HG02938 (cell line): Measurements from ENCODE around the gene USH1G.
"Not testable (repeated sequence)": the region's sequence is repeated elsewhere in the genome, so short reads cannot be mapped to it uniquely, and the experiment has no call there.

Experiments
- ATAC-seq: cut with Tn5 transposase; IDR thresholded peaks from one replicate; pipeline ENCODE4 v1.9.1; 2021; ENCODE audit warnings: mild to moderate bottlenecking, moderate library complexity; ENCODE audit not compliant: unreplicated experiment

Gene USH1G

GRCh38 chr17:74935585-74936469, 12.8 kb upstream of the USH1G start, which contains the start of gene OTOP3:
Gene OTOP3, plus strand, starts transcription at chr17:74935898. Its CDS starts 24 bp downstream, at chr17:74935922.
- ATAC-seq = no peak

- no peak for ATAC-seq
Measured at GRCh38 chr17:74935048-74935447, 12.0 kb upstream of the USH1G start.

GRCh38 chr17:74930535-74931036, 7.5 kb upstream of the USH1G start:
- no peak for ATAC-seq

- no peak for ATAC-seq
Measured at GRCh38 chr17:74928786-74929185, 5.7 kb upstream of the USH1G start.

GRCh38 chr17:74925242-74925641, 2.2 kb upstream of the USH1G start:
- ATAC-seq = no peak

GRCh38 chr17:74924250-74924948, 1.3 kb upstream of the USH1G start, which contains the start of gene OTOP2:
Gene OTOP2, plus strand, starts transcription at chr17:74924273. Its CDS starts 360 bp downstream, at chr17:74924633.
- ATAC-seq = no peak

GRCh38 chr17:74923538-74924249, 639 bp upstream of the USH1G start:
- ATAC-seq = no peak

GRCh38 chr17:74922172-74922571, 883 bp downstream of the USH1G start:
- no peak for ATAC-seq

GRCh38 chr17:74921769-74922168, 1.3 kb downstream of the USH1G start:
- ATAC-seq = no peak

GRCh38 chr17:74921026-74921681, 1.9 kb downstream of the USH1G start:
- no peak for ATAC-seq

- no peak for ATAC-seq
Measured at GRCh38 chr17:74920642-74921025, 2.4 kb downstream of the USH1G start.

- ATAC-seq = no peak
Measured at GRCh38 chr17:74920306-74920620, 2.8 kb downstream of the USH1G start.

GRCh38 chr17:74919440-74920305, 3.4 kb downstream of the USH1G start:
- no peak for ATAC-seq

- ATAC-seq = no peak
Measured at GRCh38 chr17:74918906-74919305, 4.1 kb downstream of the USH1G start.

GRCh38 chr17:74917430-74917829, 5.6 kb downstream of the USH1G start:
- no peak for ATAC-seq

GRCh38 chr17:74916851-74917199, 6.2 kb downstream of the USH1G start:
- ATAC-seq = no peak

- no peak for ATAC-seq
Measured at GRCh38 chr17:74916136-74916850, 6.8 kb downstream of the USH1G start.

GRCh38 chr17:74911423-74911822, 11.6 kb downstream of the USH1G start:
- not testable (repeated sequence) for ATAC-seq

GRCh38 chr17:74909097-74909496, 14.0 kb downstream of the USH1G start:
- not testable (repeated sequence) for ATAC-seq
